SK-N-SH treated with all-trans-retinoic acid at 6 μM for 48 hours (cell line): ENCODE results near the gene PCIF1.

Experiments
- ARNTL ChIP-seq: fragments of 450-650 bp; formaldehyde crosslinking; IDR thresholded peaks from 2 replicates; pipeline ENCODE4 v1.5.0; 2020; ENCODE audit warnings: low read depth, mild to moderate bottlenecking, moderate library complexity, borderline replicate concordance
- BACH2 ChIP-seq: fragments of 250-450 bp; sonication (Bioruptor Pico); IDR thresholded peaks from 2 replicates; pipeline ENCODE4 v1.9.0; 2021; ENCODE audit warnings: mild to moderate bottlenecking, borderline replicate concordance
- CREB5 ChIP-seq: fragments of 250-450 bp; sonication (Bioruptor Pico); IDR thresholded peaks from 2 replicates; pipeline ENCODE4 v1.5.1; 2020; ENCODE audit warnings: low read depth, mild to moderate bottlenecking, moderate library complexity
- CSDC2 ChIP-seq: fragments of 250-450 bp; sonication (Bioruptor Pico); IDR thresholded peaks from 2 replicates; pipeline ENCODE4 v1.5.0; 2020; ENCODE audit warnings: mild to moderate bottlenecking, moderate library complexity
- ESRRG ChIP-seq: fragments of 250-450 bp; sonication (Bioruptor Pico); IDR thresholded peaks from 2 replicates; pipeline ENCODE4 v1.6.1; 2021; ENCODE audit warnings: mild to moderate bottlenecking
- GLIS3 ChIP-seq: fragments of 250-450 bp; sonication (Bioruptor Pico); IDR thresholded peaks from 2 replicates; pipeline ENCODE4 v1.5.0; 2020; ENCODE audit warnings: mild to moderate bottlenecking, moderate library complexity
- OSR1 ChIP-seq: fragments of 250-450 bp; sonication (Bioruptor Pico); IDR thresholded peaks from 2 replicates; pipeline ENCODE4 v1.8.0; 2022; ENCODE audit warnings: moderate library complexity, mild to moderate bottlenecking, inconsistent platforms
- PATZ1 ChIP-seq: fragments of 250-450 bp; sonication (Bioruptor Pico); IDR thresholded peaks from 2 replicates; pipeline ENCODE4 v1.8.0; 2020; ENCODE audit warnings: mild to moderate bottlenecking, moderate library complexity, borderline replicate concordance
- POU6F1 ChIP-seq: fragments of 250-450 bp; sonication (Bioruptor Pico); IDR thresholded peaks from 2 replicates; pipeline ENCODE4 v1.8.0; 2021; ENCODE audit warnings: low read depth, mild to moderate bottlenecking, moderate library complexity, borderline replicate concordance
- RARB ChIP-seq: fragments of 250-450 bp; sonication (Bioruptor Pico); IDR thresholded peaks from 2 replicates; pipeline ENCODE4 v1.8.0; 2021; ENCODE audit warnings: mild to moderate bottlenecking, moderate library complexity
- TCF4 ChIP-seq: fragments of 250-450 bp; sonication (Bioruptor Pico); IDR thresholded peaks from 2 replicates; pipeline ENCODE4 v1.8.0; 2021; ENCODE audit warnings: mild to moderate bottlenecking, moderate library complexity, borderline replicate concordance
- ZNF70 ChIP-seq: fragments of 450-650 bp; formaldehyde crosslinking; IDR thresholded peaks from 2 replicates; pipeline ENCODE4 v1.5.0; 2020; ENCODE audit warnings: mild to moderate bottlenecking, moderate library complexity

- no peak for TF ChIP-seq ARNTL (CRISPR knock-in tag)
- TF ChIP-seq GLIS3 (CRISPR knock-in tag): no peak
- no peak for TF ChIP-seq PATZ1 (CRISPR knock-in tag)
- no peak for TF ChIP-seq POU6F1 (CRISPR knock-in tag)
- no peak for TF ChIP-seq CSDC2
- TF ChIP-seq TCF4 (CRISPR knock-in tag): no peak
- TF ChIP-seq RARB (CRISPR knock-in tag): no peak
- no peak for TF ChIP-seq ZNF70 (CRISPR knock-in tag)
- TF ChIP-seq OSR1 (CRISPR knock-in tag): no peak
- TF ChIP-seq CREB5 (CRISPR knock-in tag): no peak
- no peak for TF ChIP-seq ESRRG (CRISPR knock-in tag)
- no peak for TF ChIP-seq BACH2
Measured at GRCh38 chr20:45987108-45987780, 52.8 kb downstream of the PCIF1 start.
